ENCODE data around the gene PARD3B. TPM values are rescaled to one million over a fixed set of nuclear protein-coding genes. Genes with fewer than 3 reads are reported as not detected.
A peak's percentile ranks its signal among the peaks of the same experiment; 100 is the strongest.

PARD3B gene
- total RNA-seq, 1 experiment from 2014 or later: 2.0 TPM

DNA sequence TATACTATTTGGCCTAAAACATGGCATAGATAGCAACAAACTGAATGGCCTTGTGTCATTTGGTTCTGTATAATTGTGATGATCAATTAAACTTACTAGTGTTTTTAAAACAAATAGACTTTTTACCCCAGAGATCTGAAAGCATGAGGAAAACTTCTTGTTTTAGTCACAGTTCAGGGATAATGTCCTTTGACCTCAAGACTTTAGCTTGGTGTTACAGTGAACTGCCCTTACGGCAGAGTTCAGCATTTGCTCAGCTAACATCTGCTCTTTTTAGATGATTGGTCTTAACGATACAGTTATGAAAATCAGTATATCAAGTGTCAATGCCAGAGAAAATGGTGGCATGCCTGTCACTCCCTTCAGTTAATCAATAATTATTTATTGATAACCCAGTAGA, 429.2 kb downstream of the PARD3B start (continued):
- TF ChIP-seq YY1 (IDR thresholded peaks at IDR 0.05; ENCODE audit: extremely low read depth, insufficient replicate concordance, low read depth, low read length) (no peak), EGR1 (IDR thresholded peaks at IDR 0.05; ENCODE audit: low read depth) (no peak), POLR2AphosphoS5 (IDR thresholded peaks at IDR 0.05; ENCODE audit: low read depth, low read length) (no peak), CBX3 (IDR thresholded peaks at IDR 0.05; ENCODE audit: low read depth) (no peak), CEBPB (IDR thresholded peaks at IDR 0.05; ENCODE audit: low read depth) (no peak), SRF (IDR thresholded peaks at IDR 0.05; ENCODE audit: low read depth) (no peak)

DNA sequence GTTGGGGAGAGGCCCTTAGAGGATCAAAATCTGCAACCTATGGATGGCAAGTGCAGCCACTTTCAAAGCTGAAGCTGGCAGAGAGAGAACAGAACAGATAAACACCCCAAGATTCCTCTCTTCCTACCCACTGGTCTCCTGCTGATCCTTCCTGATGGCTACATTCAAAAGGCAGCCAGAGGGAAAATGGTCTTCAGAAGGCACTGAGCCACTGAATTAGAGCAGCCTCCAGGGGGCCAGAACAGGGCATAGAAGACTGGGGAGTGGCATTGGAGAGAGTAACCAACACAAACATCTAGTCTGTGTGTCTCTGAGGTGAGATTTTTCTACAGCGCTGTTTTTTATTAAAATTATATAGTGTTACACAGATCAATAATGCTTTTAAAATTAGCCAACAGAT, 432.6 kb downstream of the PARD3B start:
- intact Hi-C loops (cut with micrococcal nuclease): no loop called here
- no peak; the same call in 1 of the 2 replicates for ATAC-seq
- H3K27ac ChIP-seq (ENCODE audit: low read depth, low read length): no peak overlapping the region

More for the DNA sequence above, 432.6 kb downstream of the PARD3B start:
- no peak overlapping the region for H2AFZ ChIP-seq (ENCODE audit: low read depth, low read length, poor library complexity, severe bottlenecking)
- no peaks in the 10 kb centered on the region for H4K20me1 ChIP-seq (ENCODE audit: insufficient read depth)
- H3K9me3 ChIP-seq (ENCODE audit: control insufficient read depth in 1 of 2, insufficient read depth in 1 of 2, low read depth in 1 of 2, low read length in 2 of 2): no peaks in the 10 kb centered on the region
- no peaks in the 10 kb centered on the region for H3K27me3 ChIP-seq (ENCODE audit: insufficient read depth, low read length)
- H3K36me3 ChIP-seq (ENCODE audit: control insufficient read depth in 1 of 2, insufficient read depth in 2 of 2, low read length in 2 of 2): no peaks in the 10 kb centered on the region
- BruUV-seq (replicated peaks): no TSS peak
- H3K79me2 ChIP-seq (ENCODE audit: insufficient read depth, low read length): no peaks in the 10 kb centered on the region
- DNase-seq (ENCODE audit: low read depth, low spot score): no peak
- no peaks in the 10 kb centered on the region for H3K9me2 ChIP-seq (ENCODE audit: insufficient read depth)
- no peak for TF ChIP-seq TCF7L2 (IDR thresholded peaks at IDR 0.05; ENCODE audit: borderline replicate concordance, extremely low read depth, insufficient read depth, insufficient read length)
- TF ChIP-seq CEBPB (IDR thresholded peaks at IDR 0.05; ENCODE audit: low read depth): no peak
- TF ChIP-seq, protein P1, sequence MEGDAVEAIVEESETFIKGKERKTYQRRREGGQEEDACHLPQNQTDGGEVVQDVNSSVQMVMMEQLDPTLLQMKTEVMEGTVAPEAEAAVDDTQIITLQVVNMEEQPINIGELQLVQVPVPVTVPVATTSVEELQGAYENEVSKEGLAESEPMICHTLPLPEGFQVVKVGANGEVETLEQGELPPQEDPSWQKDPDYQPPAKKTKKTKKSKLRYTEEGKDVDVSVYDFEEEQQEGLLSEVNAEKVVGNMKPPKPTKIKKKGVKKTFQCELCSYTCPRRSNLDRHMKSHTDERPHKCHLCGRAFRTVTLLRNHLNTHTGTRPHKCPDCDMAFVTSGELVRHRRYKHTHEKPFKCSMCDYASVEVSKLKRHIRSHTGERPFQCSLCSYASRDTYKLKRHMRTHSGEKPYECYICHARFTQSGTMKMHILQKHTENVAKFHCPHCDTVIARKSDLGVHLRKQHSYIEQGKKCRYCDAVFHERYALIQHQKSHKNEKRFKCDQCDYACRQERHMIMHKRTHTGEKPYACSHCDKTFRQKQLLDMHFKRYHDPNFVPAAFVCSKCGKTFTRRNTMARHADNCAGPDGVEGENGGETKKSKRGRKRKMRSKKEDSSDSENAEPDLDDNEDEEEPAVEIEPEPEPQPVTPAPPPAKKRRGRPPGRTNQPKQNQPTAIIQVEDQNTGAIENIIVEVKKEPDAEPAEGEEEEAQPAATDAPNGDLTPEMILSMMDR (IDR thresholded peaks at IDR 0.05 in 2 of 3, conservative IDR thresholded peaks at IDR 0.05 in 1 of 3; ENCODE audit: borderline replicate concordance in 1 of 3, insufficient read depth in 1 of 3, low read depth in 2 of 3, low read length in 2 of 3): 0 out of 6 replicates have a peak, but pooled peaks of 1 of the 3 experiments have one; percentile 3
- no peak for TF ChIP-seq CBX3 (IDR thresholded peaks at IDR 0.05; ENCODE audit: low read depth)
- TF ChIP-seq POLR2AphosphoS5 (IDR thresholded peaks at IDR 0.05; ENCODE audit: low read depth, low read length): no peak
- H3K9ac ChIP-seq (ENCODE audit: low read length): no peak overlapping the region
- no peaks in the 10 kb centered on the region for H3K4me1 ChIP-seq (ENCODE audit: control insufficient read depth in 1 of 2, insufficient read depth in 2 of 2, low read length in 2 of 2)
- H3K4me3 ChIP-seq (replicated peaks in 1 of 2; ENCODE audit: low read depth in 1 of 2, low read length in 2 of 2): no peak overlapping the region
- RAD21 ChIA-PET (ENCODE audit: low non-redundant PET in 1 of 2, low total read pairs in 2 of 2, uncharacterized antibody in 2 of 2, unreplicated experiment in 2 of 2): no interaction called here
- POLR2A ChIA-PET: no interaction called here
- H3K4me2 ChIP-seq (ENCODE audit: low read length): no peak overlapping the region
- CTCF ChIA-PET: no interaction called here
